Panc1 (cell line): ENCODE data around the gene XIAP. TPM values are rescaled to one million over a fixed set of nuclear protein-coding genes. Genes with fewer than 3 reads are reported as not detected.

Experiments used
- ATAC-seq: fragments of 200-7000 bp; cut with Tn5 transposase; 2 replicates; pipeline ENCODE4 v1.9.1; 2020; ENCODE audit warnings: mild to moderate bottlenecking, moderate library complexity
- BruUV-seq: library from RNA; stranded (reverse); fragments of 400-500 nt; replicated peaks from 2 replicates; lab custom pipeline; 2021; lab: Mats Ljungman, UMichigan
- CTCF ChIA-PET: fragments of 300-600 bp; sonication (Branson Sonifier 250); formaldehyde crosslinking; loops from one replicate; lab custom pipeline; 2022; ENCODE audit warnings: antibody characterized with exemption; lab: Charles Lee
- POLR2A ChIA-PET: fragments of 300-600 bp; sonication (Branson Sonifier 250); formaldehyde crosslinking; loops from one replicate; lab custom pipeline; 2022; ENCODE audit warnings: antibody characterized with exemption; lab: Charles Lee
- DNase-seq: peaks from one replicate; pipeline ENCODE4 v3.0.0-alpha.2; 2010; ENCODE audit warnings: low read depth, low spot score
- H3K27ac ChIP-seq: 2 replicates; pipeline ENCODE4 v1.5.1; 2011; ENCODE audit warnings: mild to moderate bottlenecking, low read length, inconsistent platforms
- H3K27me3 ChIP-seq: fragments of 200-500 bp; sonication (Bioruptor generic); 2 replicates; pipeline ENCODE4 v1.6.0; 2014; ENCODE audit warnings: low read length, inconsistent platforms; ENCODE audit not compliant: control insufficient read depth, insufficient read depth
- H3K36me3 ChIP-seq: fragments of 200-500 bp; sonication (Bioruptor generic); 2 replicates; pipeline ENCODE4 v1.5.1; 2014; ENCODE audit warnings: inconsistent platforms, mild to moderate bottlenecking, low read length, moderate library complexity; ENCODE audit not compliant: control insufficient read depth, insufficient read depth
- H3K4me1 ChIP-seq: 2 replicates; pipeline ENCODE4 v1.5.1; 2011; ENCODE audit warnings: inconsistent platforms, mild to moderate bottlenecking, low read length, moderate library complexity; ENCODE audit not compliant: control insufficient read depth, insufficient read depth
- H3K4me3 ChIP-seq, 2 experiments: 2 replicates each; pipeline ENCODE4 v1.5.1; 2011 to 2012; ENCODE audit warnings: low read depth in 2 of 2, low read length in 2 of 2, mild to moderate bottlenecking in 2 of 2, inconsistent platforms in 1 of 2, moderate library complexity in 1 of 2
- H3K9me3 ChIP-seq: fragments of 200-500 bp; sonication (Bioruptor generic); 2 replicates; pipeline ENCODE4 v1.5.1; 2014; ENCODE audit warnings: low read depth, mild to moderate bottlenecking, inconsistent platforms, low read length, moderate library complexity; ENCODE audit not compliant: control insufficient read depth, insufficient read depth
- POLR2AphosphoS5 ChIP-seq: IDR thresholded peaks from 2 replicates; pipeline ENCODE4 v1.6.1; 2012; ENCODE audit warnings: mild to moderate bottlenecking, low read depth, low read length, moderate library complexity
- SIN3A ChIP-seq: IDR thresholded peaks from 2 replicates; pipeline ENCODE4 v1.6.1; 2012; ENCODE audit warnings: low read depth, mild to moderate bottlenecking, low read length, moderate library complexity, borderline replicate concordance; ENCODE audit not compliant: insufficient read depth
- TCF7L2 ChIP-seq: IDR thresholded peaks from 2 replicates; pipeline ENCODE4 v1.6.1; 2011; ENCODE audit warnings: mild to moderate bottlenecking, low read depth, low read length, inconsistent platforms
- in situ Hi-C: cut with HindIII; loops from 2 replicates; pipeline ENCODE4 v1.10.0; 2016; ENCODE audit warnings: low sequenced_read_pairs, low pct_unique_long_range_greater_than_20kb
- intact Hi-C: fragments of 100-400 bp; cut with micrococcal nuclease; formaldehyde crosslinking; loops from one replicate; pipeline ENCODE4 v1.10.0; 2022; ENCODE audit not compliant: unreplicated experiment
- total RNA-seq: library from RNA; stranded (reverse); gene quantifications from one replicate; pipeline ENCODE4 v1.2.1, GENCODE V29; 2021; ENCODE audit not compliant: unreplicated experiment
- TF ChIP-seq, protein P1 (sequence below): fragments of 450-650 bp; IDR thresholded peaks from 2 replicates; pipeline ENCODE4 v1.5.1; 2017; ENCODE audit warnings: mild to moderate bottlenecking
- TF ChIP-seq, protein P2 (sequence below), 2 experiments: IDR thresholded peaks; 2 replicates each; pipeline ENCODE4 v1.6.1; 2011 to 2012; ENCODE audit warnings: low read depth in 2 of 2, control low read depth in 1 of 2, low read length in 1 of 2, mild to moderate bottlenecking in 1 of 2, moderate library complexity in 1 of 2; ENCODE audit not compliant: insufficient read depth in 1 of 2

Gene XIAP
- total RNA-seq, 1 experiment from 2014 or later = 73.7 TPM

- Histone ChIP-seq H3K36me3 (no peaks in the 10 kb centered on the region), H3K4me1 (no peaks in the 10 kb centered on the region), H3K9me3 (no peaks in the 10 kb centered on the region), H3K4me3 (no peak overlapping the region), H3K27me3 (no peaks in the 10 kb centered on the region), H3K27ac (no peak overlapping the region)
- CTCF ChIA-PET = no interaction called here
- no peak for DNase-seq
- intact Hi-C loops (no loop called here), in situ Hi-C loops (no loop called here)
- POLR2A ChIA-PET = no interaction called here
- TF ChIP-seq POLR2AphosphoS5 (no peak), SIN3A (no peak), TCF7L2 (no peak)
- TF ChIP-seq, protein P1, sequence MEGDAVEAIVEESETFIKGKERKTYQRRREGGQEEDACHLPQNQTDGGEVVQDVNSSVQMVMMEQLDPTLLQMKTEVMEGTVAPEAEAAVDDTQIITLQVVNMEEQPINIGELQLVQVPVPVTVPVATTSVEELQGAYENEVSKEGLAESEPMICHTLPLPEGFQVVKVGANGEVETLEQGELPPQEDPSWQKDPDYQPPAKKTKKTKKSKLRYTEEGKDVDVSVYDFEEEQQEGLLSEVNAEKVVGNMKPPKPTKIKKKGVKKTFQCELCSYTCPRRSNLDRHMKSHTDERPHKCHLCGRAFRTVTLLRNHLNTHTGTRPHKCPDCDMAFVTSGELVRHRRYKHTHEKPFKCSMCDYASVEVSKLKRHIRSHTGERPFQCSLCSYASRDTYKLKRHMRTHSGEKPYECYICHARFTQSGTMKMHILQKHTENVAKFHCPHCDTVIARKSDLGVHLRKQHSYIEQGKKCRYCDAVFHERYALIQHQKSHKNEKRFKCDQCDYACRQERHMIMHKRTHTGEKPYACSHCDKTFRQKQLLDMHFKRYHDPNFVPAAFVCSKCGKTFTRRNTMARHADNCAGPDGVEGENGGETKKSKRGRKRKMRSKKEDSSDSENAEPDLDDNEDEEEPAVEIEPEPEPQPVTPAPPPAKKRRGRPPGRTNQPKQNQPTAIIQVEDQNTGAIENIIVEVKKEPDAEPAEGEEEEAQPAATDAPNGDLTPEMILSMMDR = no peak
- TF ChIP-seq, protein P2, sequence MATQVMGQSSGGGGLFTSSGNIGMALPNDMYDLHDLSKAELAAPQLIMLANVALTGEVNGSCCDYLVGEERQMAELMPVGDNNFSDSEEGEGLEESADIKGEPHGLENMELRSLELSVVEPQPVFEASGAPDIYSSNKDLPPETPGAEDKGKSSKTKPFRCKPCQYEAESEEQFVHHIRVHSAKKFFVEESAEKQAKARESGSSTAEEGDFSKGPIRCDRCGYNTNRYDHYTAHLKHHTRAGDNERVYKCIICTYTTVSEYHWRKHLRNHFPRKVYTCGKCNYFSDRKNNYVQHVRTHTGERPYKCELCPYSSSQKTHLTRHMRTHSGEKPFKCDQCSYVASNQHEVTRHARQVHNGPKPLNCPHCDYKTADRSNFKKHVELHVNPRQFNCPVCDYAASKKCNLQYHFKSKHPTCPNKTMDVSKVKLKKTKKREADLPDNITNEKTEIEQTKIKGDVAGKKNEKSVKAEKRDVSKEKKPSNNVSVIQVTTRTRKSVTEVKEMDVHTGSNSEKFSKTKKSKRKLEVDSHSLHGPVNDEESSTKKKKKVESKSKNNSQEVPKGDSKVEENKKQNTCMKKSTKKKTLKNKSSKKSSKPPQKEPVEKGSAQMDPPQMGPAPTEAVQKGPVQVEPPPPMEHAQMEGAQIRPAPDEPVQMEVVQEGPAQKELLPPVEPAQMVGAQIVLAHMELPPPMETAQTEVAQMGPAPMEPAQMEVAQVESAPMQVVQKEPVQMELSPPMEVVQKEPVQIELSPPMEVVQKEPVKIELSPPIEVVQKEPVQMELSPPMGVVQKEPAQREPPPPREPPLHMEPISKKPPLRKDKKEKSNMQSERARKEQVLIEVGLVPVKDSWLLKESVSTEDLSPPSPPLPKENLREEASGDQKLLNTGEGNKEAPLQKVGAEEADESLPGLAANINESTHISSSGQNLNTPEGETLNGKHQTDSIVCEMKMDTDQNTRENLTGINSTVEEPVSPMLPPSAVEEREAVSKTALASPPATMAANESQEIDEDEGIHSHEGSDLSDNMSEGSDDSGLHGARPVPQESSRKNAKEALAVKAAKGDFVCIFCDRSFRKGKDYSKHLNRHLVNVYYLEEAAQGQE (IDR thresholded peaks at IDR 0.05; ENCODE audit: insufficient read depth in 1 of 2, low read depth in 2 of 2, low read length in 1 of 2) = no peak
- no peak for ATAC-seq
- BruUV-seq = TSS peak; percentile 58
Observed at GRCh38 chrX:123873956-123874355, 14.1 kb downstream of the XIAP start.

DNA sequence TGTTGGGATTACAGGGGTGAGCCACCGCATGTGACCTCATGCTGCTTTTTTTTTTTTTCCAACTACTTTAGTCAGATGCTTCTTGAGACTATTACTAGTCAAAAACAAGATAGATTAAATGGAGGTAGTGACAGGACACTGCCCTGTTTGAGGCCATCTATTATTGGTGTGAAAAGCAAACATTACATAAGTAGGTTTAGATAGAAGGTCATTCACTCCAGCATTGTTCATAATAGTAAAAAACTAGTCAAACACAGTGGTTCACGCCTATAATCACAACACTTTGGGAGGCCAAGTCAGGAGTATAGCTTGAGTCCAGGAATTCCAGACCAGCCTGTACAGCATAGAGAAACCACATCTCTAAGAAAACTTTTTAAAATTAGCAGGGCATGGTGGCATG, 16.3 kb downstream of the XIAP start:
- intact Hi-C loops = no loop called here
- H3K27ac ChIP-seq = no peak overlapping the region
- POLR2A ChIA-PET = no interaction called here
- CTCF ChIA-PET = no interaction called here
- no peak for DNase-seq
- no peaks in the 10 kb centered on the region for H3K9me3 ChIP-seq
- H3K36me3 ChIP-seq = no peaks in the 10 kb centered on the region
- no peak overlapping the region for H3K4me3 ChIP-seq
- no peaks in the 10 kb centered on the region; the same call in 1 of the 2 replicates for H3K4me1 ChIP-seq
- BruUV-seq = no TSS peak
- TF ChIP-seq POLR2AphosphoS5 = no peak
- TF ChIP-seq, protein P2 (IDR thresholded peaks at IDR 0.05; ENCODE audit: insufficient read depth in 1 of 2, low read depth in 2 of 2, low read length in 1 of 2) = no peak
- TF ChIP-seq, protein P1 = no peak
- TF ChIP-seq TCF7L2 = no peak
- TF ChIP-seq SIN3A = no peak
- in situ Hi-C loops = no loop called here
- H3K27me3 ChIP-seq = no peaks in the 10 kb centered on the region
- no peak for ATAC-seq
